Skeletal muscle cell (primary cell): ENCODE results near the gene IARS2.
"Not testable (repeated sequence)": the region's sequence is repeated elsewhere in the genome, so short reads cannot be mapped to it uniquely, and the experiment has no call there.

Experiments used
- DNase-seq: peaks from one replicate; pipeline ENCODE4 v3.0.0-alpha.2; 2010; ENCODE audit warnings: low read depth
- H3K4me3 ChIP-seq: 2 replicates; pipeline ENCODE4 v1.5.1; 2011; ENCODE audit warnings: low read depth, mild to moderate bottlenecking, control low read depth, low read length, moderate library complexity

The IARS2 gene

GRCh38 chr1:220099826-220100225, 5.9 kb downstream of the IARS2 start:
- no peak for DNase-seq
- no peak overlapping the region for H3K4me3 ChIP-seq

GRCh38 chr1:220110473-220110872, 16.5 kb downstream of the IARS2 start:
- not testable (repeated sequence) for DNase-seq, H3K4me3 ChIP-seq

DNA sequence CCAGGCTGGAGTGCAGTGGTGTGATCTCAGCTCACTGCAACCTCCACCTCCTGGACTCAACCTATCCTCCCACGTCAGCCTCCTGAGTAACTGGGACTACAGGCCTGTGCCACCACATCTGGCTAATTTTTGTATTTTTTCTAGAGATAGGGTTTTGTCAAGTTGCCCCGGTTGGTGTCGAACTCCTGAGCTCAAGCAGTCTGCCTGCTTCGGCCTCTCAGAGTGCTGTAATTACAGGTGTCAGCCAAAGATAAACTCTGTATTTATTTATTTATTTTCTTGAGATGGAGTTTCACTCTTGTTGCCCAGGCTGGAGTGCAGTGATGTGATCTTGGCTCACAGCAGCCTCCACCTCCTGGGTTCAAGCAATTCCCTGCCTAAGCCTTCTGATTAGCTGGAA, 18.7 kb downstream of the IARS2 start:
- DNase-seq, H3K4me3 ChIP-seq: not testable (repeated sequence)

DNA sequence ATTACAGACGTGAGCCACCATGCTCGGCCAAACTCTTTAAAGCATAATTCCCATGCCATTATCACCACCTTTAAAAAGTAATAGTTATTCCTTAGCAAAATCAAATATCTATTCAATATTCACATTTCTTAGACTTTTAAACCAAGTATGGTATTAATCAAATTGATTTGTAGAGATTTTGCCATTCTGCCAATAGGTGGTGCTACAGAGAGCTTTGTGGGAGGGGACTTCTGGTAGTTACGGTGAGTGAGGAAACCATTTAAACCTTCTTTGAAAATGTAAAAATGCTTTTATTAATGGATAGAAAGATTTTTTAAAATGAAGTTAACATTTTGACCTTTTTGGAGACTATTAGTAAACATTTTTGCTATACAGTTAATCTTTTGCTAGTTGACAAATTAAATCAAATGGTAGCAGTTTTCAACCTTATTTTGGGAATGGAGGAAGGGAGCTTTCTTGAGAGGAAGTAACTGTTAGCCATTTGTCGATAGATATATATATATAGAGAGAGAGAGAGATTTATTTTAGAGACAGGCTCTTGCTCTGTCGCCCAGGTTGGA, 19.3 kb downstream of the IARS2 start:
- no peak overlapping the region for H3K4me3 ChIP-seq
- no peak for DNase-seq

GRCh38 chr1:220119043-220119512, 25.1 kb downstream of the IARS2 start:
- DNase-seq = no peak
- H3K4me3 ChIP-seq = no peak overlapping the region

DNA sequence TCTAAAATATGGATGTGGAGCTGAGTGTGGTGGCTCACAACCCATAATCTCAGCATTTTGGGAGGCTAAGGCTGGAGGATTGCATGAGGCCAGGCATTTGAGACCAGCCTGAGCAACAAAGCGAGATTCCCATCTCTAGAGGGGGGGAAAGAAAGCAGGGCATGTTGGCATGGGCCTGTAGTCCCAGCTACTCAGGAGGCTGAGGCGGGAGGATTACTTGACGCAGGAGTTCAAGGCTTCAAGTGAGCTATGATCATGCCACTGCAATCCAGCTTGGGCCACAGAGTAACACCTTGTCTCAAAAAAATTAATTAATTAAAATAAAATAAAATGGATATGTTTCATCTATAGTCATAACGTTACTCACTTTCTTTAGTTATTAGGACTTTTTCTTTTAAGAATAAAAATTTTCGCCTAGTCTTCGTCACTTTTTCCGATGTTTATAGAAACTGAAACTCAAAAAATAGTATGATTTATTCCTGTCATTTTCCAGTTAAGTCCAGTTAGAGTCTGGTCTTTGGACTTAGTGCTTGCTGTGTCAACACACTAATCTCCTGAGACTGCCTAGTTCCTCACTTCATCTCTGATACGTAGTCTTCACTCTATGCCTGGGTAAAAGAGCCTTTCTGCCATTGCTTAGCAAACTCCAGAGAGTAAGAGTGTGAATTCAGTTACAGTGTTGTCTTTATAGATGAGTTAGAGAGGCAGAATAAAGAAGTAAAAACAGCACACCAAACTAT, 28.0 kb downstream of the IARS2 start:
- DNase-seq = no peak
- no peak overlapping the region for H3K4me3 ChIP-seq

DNA sequence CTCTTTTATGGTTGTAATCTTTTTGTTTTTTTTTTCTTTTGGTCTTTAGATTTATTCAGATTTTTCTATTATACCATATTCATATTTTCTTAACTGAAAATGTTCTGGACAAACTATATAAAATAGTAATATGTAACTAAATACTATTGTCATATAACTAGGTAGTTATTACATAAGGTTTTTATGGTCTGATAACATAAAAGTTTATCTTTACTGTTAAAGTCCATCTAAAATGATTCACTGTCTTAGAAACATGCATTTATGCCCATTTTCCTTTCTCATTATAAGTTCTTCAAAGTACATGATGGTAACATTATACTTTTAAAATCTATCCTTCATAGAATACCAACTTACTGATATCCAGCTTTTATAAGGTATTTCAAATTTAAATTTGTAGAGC, 29.1 kb downstream of the IARS2 start:
- no peak for DNase-seq
- H3K4me3 ChIP-seq = no peak overlapping the region

- no peak for DNase-seq
- no peak overlapping the region for H3K4me3 ChIP-seq
Measured at GRCh38 chr1:220123889-220124288, 30.0 kb downstream of the IARS2 start.

- H3K4me3 ChIP-seq = no peak overlapping the region
- DNase-seq = peak; percentile 8
Measured at GRCh38 chr1:220124542-220124941, 30.6 kb downstream of the IARS2 start.

DNA sequence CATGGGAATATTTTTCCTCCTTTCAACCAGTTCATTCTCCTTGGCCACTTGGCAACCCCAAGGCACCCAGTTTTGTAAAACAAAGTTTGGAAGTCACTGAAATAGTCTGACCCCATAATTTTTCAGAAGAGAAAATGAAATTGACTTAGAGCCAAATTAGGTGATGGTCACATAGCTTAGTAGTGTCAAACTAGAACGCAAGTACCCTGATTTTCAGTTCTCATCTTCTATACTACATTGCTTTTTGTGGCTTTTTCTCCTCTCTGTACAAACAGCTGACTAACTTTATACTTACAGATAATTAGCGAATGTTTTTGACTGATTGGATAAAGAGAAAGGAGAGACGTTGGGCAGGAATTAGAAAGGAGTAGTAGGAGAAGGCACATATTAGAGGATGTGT, 33.1 kb downstream of the IARS2 start:
- H3K4me3 ChIP-seq = no peak overlapping the region
- DNase-seq = no peak

DNA sequence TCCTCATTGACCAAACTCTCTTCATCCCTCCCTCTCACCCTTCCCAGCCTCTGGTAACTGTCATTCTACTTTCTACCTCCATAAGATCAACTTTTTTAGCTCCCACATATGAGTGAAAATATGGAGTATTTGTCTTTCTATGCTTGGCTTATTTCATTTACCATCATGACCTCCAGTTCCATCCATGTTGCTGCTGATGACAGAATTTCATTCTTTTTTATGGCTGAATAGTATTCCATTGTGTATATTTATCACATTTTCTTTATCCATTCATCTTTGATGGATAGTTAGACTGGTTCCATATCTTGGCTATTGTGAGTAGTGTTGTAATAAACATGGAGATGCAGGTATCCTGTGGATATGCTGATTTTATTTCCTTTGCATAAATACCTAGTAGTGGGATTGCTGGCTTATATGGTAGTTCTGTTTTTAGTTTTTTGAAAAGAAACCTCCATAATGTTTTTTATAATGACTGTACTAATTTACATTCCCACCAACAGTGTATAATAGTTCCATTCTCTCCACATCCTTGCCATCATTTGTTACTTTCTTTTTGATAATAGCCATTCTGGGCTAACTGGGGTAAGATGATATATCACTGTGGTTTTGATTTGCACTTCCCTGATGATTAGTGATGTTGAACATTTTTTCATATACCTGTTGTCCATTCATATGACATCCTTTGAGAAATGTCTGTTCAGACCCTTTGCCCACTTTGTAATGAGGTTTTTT, 35.7 kb downstream of the IARS2 start:
- no peak for DNase-seq
- no peak overlapping the region for H3K4me3 ChIP-seq

DNA sequence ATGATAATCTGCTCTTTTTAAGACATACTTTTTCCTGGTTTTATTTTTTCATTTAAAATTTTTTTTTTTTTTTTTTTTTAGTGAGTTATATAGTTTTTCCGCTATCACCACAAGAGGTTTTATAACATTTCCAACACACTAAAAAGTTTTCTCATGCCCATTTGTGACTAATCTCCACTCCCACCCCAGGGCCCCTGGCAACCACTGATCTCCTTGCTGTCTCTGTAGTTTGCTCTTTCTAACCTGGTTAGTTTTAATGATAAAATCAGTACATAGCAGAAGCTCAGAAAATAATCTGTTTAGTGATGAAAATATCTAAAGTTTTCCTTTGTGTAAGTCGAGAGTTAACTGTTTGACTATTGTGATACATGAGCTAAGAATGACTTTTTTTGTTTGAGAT, 41.8 kb downstream of the IARS2 start:
- DNase-seq = no peak
- no peak overlapping the region for H3K4me3 ChIP-seq

- H3K4me3 ChIP-seq = no peak overlapping the region
- DNase-seq = no peak
Measured at GRCh38 chr1:220137019-220137786, 43.3 kb downstream of the IARS2 start.

GRCh38 chr1:220139966-220140365, 46.0 kb downstream of the IARS2 start:
- no peak overlapping the region for H3K4me3 ChIP-seq
- DNase-seq = no peak

DNA sequence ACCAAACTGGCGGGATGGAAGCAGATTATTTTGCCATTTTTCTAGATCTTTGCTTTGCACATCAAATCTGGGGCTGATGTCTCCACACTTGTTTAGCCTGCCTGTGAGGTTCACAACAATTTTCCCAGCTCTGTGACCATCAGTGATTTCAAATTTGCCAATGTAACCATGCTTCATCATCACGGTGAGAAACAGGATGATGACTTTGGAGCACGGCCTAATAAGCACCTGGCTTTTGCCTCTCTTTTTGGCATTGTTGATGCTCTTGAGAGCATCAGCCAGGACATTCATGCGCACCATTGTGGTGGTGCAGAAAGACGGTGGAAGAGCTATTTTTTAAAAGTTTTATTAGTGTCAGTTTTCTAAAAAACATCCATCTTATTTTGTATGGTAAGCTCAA, 50.1 kb downstream of the IARS2 start:
- no peak for DNase-seq

DNA sequence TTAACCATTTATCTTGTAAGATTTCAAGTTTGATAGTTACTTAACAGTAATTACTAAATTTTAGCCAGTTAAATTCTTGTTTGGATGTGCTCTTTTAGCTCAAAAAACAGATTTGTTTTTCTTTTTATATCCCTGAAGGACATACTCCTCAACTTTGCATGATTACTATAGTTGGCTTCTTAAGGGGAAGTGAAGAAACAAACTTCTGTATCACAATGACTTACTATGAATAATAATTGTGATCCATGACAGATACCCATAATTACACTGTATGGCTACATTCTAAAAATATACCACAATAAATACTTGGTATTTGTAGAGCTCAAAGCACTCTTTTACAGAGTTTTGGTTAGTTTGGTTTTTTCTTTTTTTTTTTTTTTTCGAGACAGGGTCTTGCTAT, 55.8 kb downstream of the IARS2 start:
- DNase-seq = no peak
- H3K4me3 ChIP-seq = no peak overlapping the region

More for the DNA sequence above, 50.1 kb downstream of the IARS2 start:
- H3K4me3 ChIP-seq = no peak overlapping the region

- DNase-seq = peak; percentile 13
- H3K4me3 ChIP-seq = no peak overlapping the region
Measured at GRCh38 chr1:220151454-220151853, 57.5 kb downstream of the IARS2 start.

GRCh38 chr1:220153147-220153546, 59.2 kb downstream of the IARS2 start:
- no peak overlapping the region for H3K4me3 ChIP-seq
- DNase-seq = no peak

- no peak overlapping the region for H3K4me3 ChIP-seq
- no peak for DNase-seq
Measured at GRCh38 chr1:220156620-220157146, 62.8 kb downstream of the IARS2 start.

DNA sequence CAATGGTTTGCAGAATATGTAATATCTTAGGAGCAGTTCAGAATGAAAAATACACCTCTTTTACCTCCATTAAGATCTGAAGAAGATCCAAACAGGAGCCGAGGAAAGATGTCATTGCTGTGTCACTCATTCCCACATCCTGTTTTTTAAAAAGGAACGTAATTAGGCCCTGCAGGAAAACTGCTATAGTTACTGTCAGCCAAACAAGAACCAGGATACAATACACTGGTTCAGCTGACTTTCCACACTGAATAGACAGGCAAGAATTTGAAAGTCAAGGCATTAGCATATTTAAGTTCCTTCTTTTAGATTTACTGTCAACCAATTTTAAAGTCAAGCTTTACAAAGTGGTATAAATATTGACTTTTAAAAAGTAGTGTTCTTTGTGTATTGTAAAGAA, 63.8 kb downstream of the IARS2 start:
- H3K4me3 ChIP-seq = no peak overlapping the region
- DNase-seq = no peak
